ENCODE results near the gene PLXNA3.

- TF ChIP-seq CTCF (conservative IDR thresholded peaks at IDR 0.05 in 1 of 2, IDR thresholded peaks at IDR 0.05 in 1 of 2; ENCODE audit: low read depth in 1 of 2, low read length in 2 of 2) (no peak), EZH2 (IDR thresholded peaks at IDR 0.05; ENCODE audit: low read length, missing control alignments) (no peak)
These were observed 58.0 kb downstream of the PLXNA3 start, which contains the start of gene FAM3A for GRCh38 chrX:154515966-154516655.
